Measurements from ENCODE around the gene FAM50B. TPM values are rescaled to one million over a fixed set of nuclear protein-coding genes. Genes with fewer than 3 reads are reported as not detected.

FAM50B gene
- total RNA-seq, 1 experiment from 2014 or later: not detected

Other genes starting within 250 kb of the FAM50B start
- 1.4 and 2.1 TPM in 2 replicates for gene PXDC1, start 97.7 kb upstream of the FAM50B start, total RNA-seq (2014; rRNA removed; shearing (Covaris generic))
- not detected in 2 replicates for gene FAM217A, start 229.8 kb downstream of the FAM50B start, total RNA-seq (2014; rRNA removed; shearing (Covaris generic))

Data from G401 (cell line).